HepG2 (cell line): Measurements from ENCODE around the gene GALNT12. TPM values are rescaled to one million over a fixed set of nuclear protein-coding genes. Genes with fewer than 3 reads are reported as not detected.
A peak's percentile ranks its signal among the peaks of the same experiment; 100 is the strongest.

Experiments used
- ARID3A ChIP-seq: IDR thresholded peaks from 2 replicates; pipeline ENCODE4 v1.6.1; 2012; ENCODE audit warnings: low read depth, low read length, improper control_type of control experiment
- CREB1 ChIP-seq, 2 experiments: fragments of 450-650 bp in 1 of 2; IDR thresholded peaks; 2 replicates each; pipeline ENCODE4 v1.6.1; 2016 to 2017; ENCODE audit warnings: control low read depth in 1 of 2, mild to moderate bottlenecking in 1 of 2, missing compliant biosample characterization in 1 of 2, missing genetic modification characterization in 1 of 2
- ETV6 ChIP-seq: sonication (generic); formaldehyde crosslinking; conservative IDR thresholded peaks from 2 replicates; pipeline ENCODE4 v1.4.0; 2020; ENCODE audit warnings: missing genetic modification reagents
- GMEB1 ChIP-seq: sonication (generic); formaldehyde crosslinking; IDR thresholded peaks from 2 replicates; pipeline ENCODE4 v1.5.1; 2020; ENCODE audit warnings: missing genetic modification reagents, mild to moderate bottlenecking, borderline replicate concordance
- MYC ChIP-seq: sonication (generic); formaldehyde crosslinking; IDR thresholded peaks from 2 replicates; pipeline ENCODE4 v1.9.0; 2021; ENCODE audit warnings: missing genetic modification reagents, borderline replicate concordance
- NFATC3 ChIP-seq: sonication (generic); formaldehyde crosslinking; IDR thresholded peaks from 2 replicates; pipeline ENCODE4 v1.5.1; 2020; ENCODE audit warnings: mild to moderate bottlenecking, missing genetic modification reagents
- NR0B2 ChIP-seq: sonication (generic); formaldehyde crosslinking; IDR thresholded peaks from 2 replicates; pipeline ENCODE4 v1.4.0; 2020; ENCODE audit warnings: mild to moderate bottlenecking, missing genetic modification reagents
- PCBP2 ChIP-seq: fragments of 200-400 bp; formaldehyde crosslinking; optimal IDR thresholded peaks from 2 replicates; pipeline ENCODE3; 2018; ENCODE audit warnings: low read length, low read depth; ENCODE audit not compliant: poor library complexity, severe bottlenecking
- SIN3B ChIP-seq: fragments of 150-350 bp; IDR thresholded peaks from 2 replicates; pipeline ENCODE4 v1.6.1; 2014; ENCODE audit warnings: low read length
- SP4 ChIP-seq: sonication (generic); formaldehyde crosslinking; IDR thresholded peaks from 2 replicates; pipeline ENCODE4 v1.8.1; 2023; ENCODE audit warnings: mild to moderate bottlenecking, missing genetic modification reagents
- ZBTB44 ChIP-seq: sonication (generic); formaldehyde crosslinking; IDR thresholded peaks from 2 replicates; pipeline ENCODE4 v1.4.0; 2020; ENCODE audit warnings: missing genetic modification reagents
- ZNF432 ChIP-seq: sonication (generic); formaldehyde crosslinking; IDR thresholded peaks from 2 replicates; pipeline ENCODE4 v1.5.0; 2020; ENCODE audit warnings: missing genetic modification reagents, mild to moderate bottlenecking, borderline replicate concordance
- ZNF607 ChIP-seq: sonication (generic); formaldehyde crosslinking; IDR thresholded peaks from 2 replicates; pipeline ENCODE4 v1.5.1; 2020; ENCODE audit warnings: missing genetic modification reagents, mild to moderate bottlenecking, borderline replicate concordance
- ZNF619 ChIP-seq: sonication (generic); formaldehyde crosslinking; IDR thresholded peaks from 2 replicates; pipeline ENCODE4 v1.4.0; 2020; ENCODE audit warnings: mild to moderate bottlenecking, missing genetic modification reagents
- ZNF790 ChIP-seq: sonication (generic); formaldehyde crosslinking; IDR thresholded peaks from 2 replicates; pipeline ENCODE4 v1.8.0; 2022; ENCODE audit warnings: missing genetic modification reagents, mild to moderate bottlenecking, borderline replicate concordance
- polyA plus RNA-seq, 8 experiments: library from polyadenylated mRNA; depleted of rRNA in 3 of 8; stranded (reverse) in 7 of 8; unstranded in 1 of 8; fragments of >200 nt; fragmentation: Illumina TruSeq in 4 of 8; extraction: Trizol in 4 of 8; gene quantifications; 2 replicates each; pipeline versions ENCODE4 v1.2.1 to v1.2.3, GENCODE V29; 2011 to 2016; ENCODE audit warnings: low read depth in 4 of 8, missing spikeins in 1 of 8, mixed read lengths in 1 of 8; ENCODE audit not compliant: insufficient read depth in 1 of 8
- total RNA-seq, 5 experiments: library from RNA; depleted of rRNA; stranded (reverse); fragments of >200 nt; fragmentation: Illumina TruSeq; extraction: Trizol; gene quantifications; 2 replicates each; pipeline ENCODE4 v1.2.3, GENCODE V29; 2016; ENCODE audit warnings: low read depth in 1 of 5
- TF ChIP-seq, protein P1 (sequence below): sonication (generic); formaldehyde crosslinking; IDR thresholded peaks from 2 replicates; pipeline ENCODE4 v1.5.1; 2020; ENCODE audit warnings: mild to moderate bottlenecking, missing genetic modification reagents, moderate library complexity
- TF ChIP-seq, protein P2 (sequence below): sonication (generic); formaldehyde crosslinking; IDR thresholded peaks from 2 replicates; pipeline ENCODE4 v1.4.0; 2020; ENCODE audit warnings: low read depth, mild to moderate bottlenecking, missing genetic modification reagents

The GALNT12 gene
- total and polyA plus RNA-seq, 2 of the 13 experiments (the other 11 are each of a cell fraction or from before 2014, with no cell fraction given): 0.07 TPM; not detected in 1

GRCh38 chr9:98848450-98849149, 41.1 kb downstream of the GALNT12 start (continued):
- no peak for TF ChIP-seq ZBTB44 (CRISPR knock-in tag)
- TF ChIP-seq, protein P1, sequence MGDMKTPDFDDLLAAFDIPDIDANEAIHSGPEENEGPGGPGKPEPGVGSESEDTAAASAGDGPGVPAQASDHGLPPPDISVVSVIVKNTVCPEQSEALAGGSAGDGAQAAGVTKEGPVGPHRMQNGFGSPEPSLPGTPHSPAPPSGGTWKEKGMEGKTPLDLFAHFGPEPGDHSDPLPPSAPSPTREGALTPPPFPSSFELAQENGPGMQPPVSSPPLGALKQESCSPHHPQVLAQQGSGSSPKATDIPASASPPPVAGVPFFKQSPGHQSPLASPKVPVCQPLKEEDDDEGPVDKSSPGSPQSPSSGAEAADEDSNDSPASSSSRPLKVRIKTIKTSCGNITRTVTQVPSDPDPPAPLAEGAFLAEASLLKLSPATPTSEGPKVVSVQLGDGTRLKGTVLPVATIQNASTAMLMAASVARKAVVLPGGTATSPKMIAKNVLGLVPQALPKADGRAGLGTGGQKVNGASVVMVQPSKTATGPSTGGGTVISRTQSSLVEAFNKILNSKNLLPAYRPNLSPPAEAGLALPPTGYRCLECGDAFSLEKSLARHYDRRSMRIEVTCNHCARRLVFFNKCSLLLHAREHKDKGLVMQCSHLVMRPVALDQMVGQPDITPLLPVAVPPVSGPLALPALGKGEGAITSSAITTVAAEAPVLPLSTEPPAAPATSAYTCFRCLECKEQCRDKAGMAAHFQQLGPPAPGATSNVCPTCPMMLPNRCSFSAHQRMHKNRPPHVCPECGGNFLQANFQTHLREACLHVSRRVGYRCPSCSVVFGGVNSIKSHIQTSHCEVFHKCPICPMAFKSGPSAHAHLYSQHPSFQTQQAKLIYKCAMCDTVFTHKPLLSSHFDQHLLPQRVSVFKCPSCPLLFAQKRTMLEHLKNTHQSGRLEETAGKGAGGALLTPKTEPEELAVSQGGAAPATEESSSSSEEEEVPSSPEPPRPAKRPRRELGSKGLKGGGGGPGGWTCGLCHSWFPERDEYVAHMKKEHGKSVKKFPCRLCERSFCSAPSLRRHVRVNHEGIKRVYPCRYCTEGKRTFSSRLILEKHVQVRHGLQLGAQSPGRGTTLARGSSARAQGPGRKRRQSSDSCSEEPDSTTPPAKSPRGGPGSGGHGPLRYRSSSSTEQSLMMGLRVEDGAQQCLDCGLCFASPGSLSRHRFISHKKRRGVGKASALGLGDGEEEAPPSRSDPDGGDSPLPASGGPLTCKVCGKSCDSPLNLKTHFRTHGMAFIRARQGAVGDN (CRISPR knock-in tag): peak; percentile 15; the same call in 1 of the 2 replicates
- no peak for TF ChIP-seq PCBP2
- TF ChIP-seq GMEB1 (CRISPR knock-in tag): no peak
- no peak for TF ChIP-seq ETV6 (CRISPR knock-in tag)
- TF ChIP-seq, protein P2, sequence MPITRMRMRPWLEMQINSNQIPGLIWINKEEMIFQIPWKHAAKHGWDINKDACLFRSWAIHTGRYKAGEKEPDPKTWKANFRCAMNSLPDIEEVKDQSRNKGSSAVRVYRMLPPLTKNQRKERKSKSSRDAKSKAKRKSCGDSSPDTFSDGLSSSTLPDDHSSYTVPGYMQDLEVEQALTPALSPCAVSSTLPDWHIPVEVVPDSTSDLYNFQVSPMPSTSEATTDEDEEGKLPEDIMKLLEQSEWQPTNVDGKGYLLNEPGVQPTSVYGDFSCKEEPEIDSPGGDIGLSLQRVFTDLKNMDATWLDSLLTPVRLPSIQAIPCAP (CRISPR knock-in tag): no peak
- no peak for TF ChIP-seq NR0B2
- TF ChIP-seq ZNF432 (CRISPR knock-in tag): no peak
- no peak for TF ChIP-seq CREB1 (IDR thresholded peaks at IDR 0.05)
- no peak for TF ChIP-seq CREB1 (CRISPR knock-in tag; IDR thresholded peaks at IDR 0.05)
- 0 out of 2 replicates have a peak, but pooled peaks have one; percentile 63 for TF ChIP-seq ARID3A
- TF ChIP-seq SP4 (CRISPR knock-in tag): no peak
- no peak for TF ChIP-seq ZNF607 (CRISPR knock-in tag)
- TF ChIP-seq SIN3B: no peak
- no peak for TF ChIP-seq ZNF790
- no peak for TF ChIP-seq NFATC3
- peak; percentile 29; the same call in 1 of the 2 replicates for TF ChIP-seq MYC (CRISPR knock-in tag)
- no peak for TF ChIP-seq ZNF619 (CRISPR knock-in tag)
